Measurements from ENCODE around the gene UBAP1. TPM values are rescaled to one million over a fixed set of nuclear protein-coding genes. Genes with fewer than 3 reads are reported as not detected.
"Not testable (repeated sequence)": the region's sequence is repeated elsewhere in the genome, so short reads cannot be mapped to it uniquely, and the experiment has no call there.

The UBAP1 gene
- total RNA-seq, 1 donor from 2014 or later, result 45.2 TPM

GRCh38 chr9:34224349-34224748 is 45.5 kb downstream of the UBAP1 start:
- no peak for DNase-seq (ENCODE audit: low spot score)

GRCh38 chr9:34226144-34226760 is 47.4 kb downstream of the UBAP1 start:
- DNase-seq (ENCODE audit: low spot score), result not testable (repeated sequence)

- DNase-seq (ENCODE audit: low spot score), result no peak
Measured at GRCh38 chr9:34227445-34227844, 48.6 kb downstream of the UBAP1 start.

GRCh38 chr9:34230556-34230955 is 51.7 kb downstream of the UBAP1 start:
- no peak for DNase-seq (ENCODE audit: low spot score)

GRCh38 chr9:34232201-34232600 is 53.4 kb downstream of the UBAP1 start:
- no peak for DNase-seq (ENCODE audit: low spot score)

- DNase-seq (ENCODE audit: low spot score), result no peak
Measured at GRCh38 chr9:34233672-34234071, 54.8 kb downstream of the UBAP1 start.

GRCh38 chr9:34237836-34238235 is 59.0 kb downstream of the UBAP1 start:
- DNase-seq (ENCODE audit: low spot score), result no peak

- no peak for DNase-seq (ENCODE audit: low spot score)
Measured at GRCh38 chr9:34240006-34240405, 61.2 kb downstream of the UBAP1 start.

GRCh38 chr9:34242830-34243229 is 64.0 kb downstream of the UBAP1 start:
- no peak for DNase-seq (ENCODE audit: low spot score)

GRCh38 chr9:34245212-34245611 is 66.4 kb downstream of the UBAP1 start:
- not testable (repeated sequence) for DNase-seq (ENCODE audit: low spot score)

- DNase-seq (ENCODE audit: low spot score), result no peak
Measured at GRCh38 chr9:34246453-34246852, 67.6 kb downstream of the UBAP1 start.

- not testable (repeated sequence) for DNase-seq (ENCODE audit: low spot score)
Measured at GRCh38 chr9:34247782-34248181, 68.9 kb downstream of the UBAP1 start.

GRCh38 chr9:34249274-34249673 is 70.4 kb downstream of the UBAP1 start:
- DNase-seq (ENCODE audit: low spot score), result no peak

GRCh38 chr9:34250721-34251120 is 71.9 kb downstream of the UBAP1 start:
- no peak for DNase-seq (ENCODE audit: low spot score)

GRCh38 chr9:34252016-34252415 is 73.2 kb downstream of the UBAP1 start:
- no peak for DNase-seq (ENCODE audit: low spot score)

- DNase-seq (ENCODE audit: low spot score), result peak; percentile 58
Measured at GRCh38 chr9:34252670-34253459, 74.0 kb downstream of the UBAP1 start.

- no peak for DNase-seq (ENCODE audit: low spot score)
Measured at GRCh38 chr9:34253460-34253837, 74.6 kb downstream of the UBAP1 start.

- no peak for DNase-seq (ENCODE audit: low spot score)
Measured at GRCh38 chr9:34254141-34254913, 75.5 kb downstream of the UBAP1 start.

GRCh38 chr9:34254966-34255825 is 76.4 kb downstream of the UBAP1 start:
- no peak for DNase-seq (ENCODE audit: low spot score)

GRCh38 chr9:34256104-34256503 is 77.3 kb downstream of the UBAP1 start:
- no peak for DNase-seq (ENCODE audit: low spot score)

- no peak for DNase-seq (ENCODE audit: low spot score)
Measured at GRCh38 chr9:34256987-34257585, 78.2 kb downstream of the UBAP1 start.

Data from mucosa of gallbladder (tissue), 1 donor.